Head of caudate nucleus (tissue), 42 donors: Measurements from ENCODE around the gene CCL24.
"Not testable (repeated sequence)": the region's sequence is repeated elsewhere in the genome, so short reads cannot be mapped to it uniquely, and the experiment has no call there.

ENCODE experiments used
- DNase-seq, 42 donors: peaks; one replicate each; pipeline versions ENCODE4 v3.0.0 to v3.0.0-alpha.2; 2020 to 2021; ENCODE audit warnings: mixed read lengths in 7 of 42
- intact Hi-C: fragments of 100-400 bp; cut with DNase I; formaldehyde crosslinking; loops from one replicate; pipeline ENCODE4 v1.15.0; 2022

Gene CCL24

DNA sequence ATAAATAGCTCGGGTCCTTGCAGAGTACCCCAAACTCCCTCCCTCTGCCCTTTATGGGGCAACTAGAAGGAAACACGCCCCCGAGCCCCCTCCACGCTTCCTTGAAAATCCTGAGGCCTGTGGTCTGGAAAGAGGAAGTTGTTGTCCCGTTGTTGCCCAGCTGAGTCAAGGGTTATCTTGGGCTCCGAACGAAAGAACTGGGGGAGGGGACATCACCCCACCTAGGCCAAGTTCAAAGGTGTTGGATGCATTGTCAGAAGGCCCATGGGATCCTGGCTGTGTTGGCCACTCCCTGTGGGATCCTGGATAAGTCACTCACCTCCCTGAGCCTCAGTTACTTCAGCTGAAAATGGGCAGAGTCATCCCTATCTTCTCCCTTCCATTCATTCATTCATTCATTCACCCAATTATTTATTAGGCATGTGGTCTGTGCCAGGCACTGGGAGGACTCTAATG, at the start of gene CCL24:
Gene CCL24, minus strand, starts transcription at position 26 of the 456 bp plus-strand sequence. CDS start 91 bp downstream, outside the sequence.
- intact Hi-C loops = no loop called here
- no peak for DNase-seq

- DNase-seq = peak in 1 of 42 donors; percentile 14
Observed at GRCh38 chr7:75861636-75862035, 48.0 kb upstream of the CCL24 start.

DNA sequence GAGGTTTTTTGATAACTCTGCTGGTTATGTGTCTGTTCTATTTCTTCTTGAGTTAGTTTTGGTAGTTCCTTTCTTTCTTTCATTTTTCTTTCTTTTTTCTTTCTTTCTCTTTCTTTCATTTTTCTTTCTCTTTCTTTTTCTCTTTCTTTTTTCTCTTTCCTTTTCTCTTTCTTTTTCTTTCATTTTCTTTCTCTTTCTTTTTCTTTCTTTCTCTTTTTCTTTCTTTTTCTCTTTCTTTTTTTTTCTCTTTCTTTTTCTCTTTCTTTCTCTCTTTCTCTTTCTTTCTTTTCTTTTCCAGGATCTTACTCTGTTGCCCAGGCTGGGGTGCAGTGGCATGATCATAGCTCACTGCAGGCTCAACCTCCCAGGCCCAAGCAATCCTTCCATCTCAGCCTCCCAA, 44.8 kb upstream of the CCL24 start:
- intact Hi-C loops = no loop called here
- DNase-seq = no peak

More at GRCh38 chr7:75861636-75862035, 48.0 kb upstream of the CCL24 start:
- intact Hi-C loops = no loop called here

DNA sequence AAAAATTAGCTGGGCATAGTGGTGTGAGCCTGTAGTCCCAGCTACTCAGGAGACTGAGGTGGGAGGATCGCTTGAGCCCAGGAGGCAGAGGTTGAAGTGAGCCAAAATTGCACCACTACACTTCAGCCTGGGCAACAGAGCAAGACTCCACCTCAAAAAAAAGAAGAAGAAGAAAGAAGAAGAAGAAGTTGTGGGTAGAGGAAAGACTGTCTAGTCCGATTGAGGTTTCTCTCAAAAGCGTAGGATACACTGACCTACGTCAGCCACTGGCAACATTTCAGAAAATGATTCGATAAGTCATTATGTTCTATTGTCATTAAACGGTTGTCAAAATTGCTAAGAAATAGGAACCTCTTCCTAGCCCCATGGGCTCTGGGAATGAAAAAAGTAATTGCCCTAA, 42.9 kb upstream of the CCL24 start:
- intact Hi-C loops = no loop called here
- no peak for DNase-seq

DNA sequence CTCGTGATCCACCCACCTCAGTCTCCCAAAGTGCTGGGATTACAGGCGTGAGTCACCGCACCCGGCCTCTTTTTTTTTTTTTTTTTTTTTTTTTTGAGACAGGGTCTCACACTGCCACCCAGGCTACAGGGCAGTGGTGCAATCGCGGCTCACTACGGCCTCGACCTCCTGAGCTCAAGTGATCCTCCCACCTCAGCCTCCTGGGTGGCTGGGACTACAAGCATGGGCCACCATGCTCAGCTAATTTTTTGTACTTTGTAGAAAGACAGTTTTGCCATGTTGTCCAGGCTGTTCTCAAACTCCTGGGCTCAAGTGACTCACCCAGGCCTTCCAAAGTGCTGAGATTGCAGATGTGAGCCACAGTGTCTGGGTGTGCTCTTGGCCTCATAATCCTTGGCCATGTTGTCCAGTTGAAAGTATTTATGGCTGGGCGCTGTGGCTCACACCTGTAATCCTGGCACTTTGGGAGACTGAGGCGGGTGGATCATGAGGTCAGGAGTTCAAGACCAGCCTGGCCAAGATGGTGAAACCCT, 41.3 kb upstream of the CCL24 start:
- intact Hi-C loops, DNase-seq: not testable (repeated sequence)

DNA sequence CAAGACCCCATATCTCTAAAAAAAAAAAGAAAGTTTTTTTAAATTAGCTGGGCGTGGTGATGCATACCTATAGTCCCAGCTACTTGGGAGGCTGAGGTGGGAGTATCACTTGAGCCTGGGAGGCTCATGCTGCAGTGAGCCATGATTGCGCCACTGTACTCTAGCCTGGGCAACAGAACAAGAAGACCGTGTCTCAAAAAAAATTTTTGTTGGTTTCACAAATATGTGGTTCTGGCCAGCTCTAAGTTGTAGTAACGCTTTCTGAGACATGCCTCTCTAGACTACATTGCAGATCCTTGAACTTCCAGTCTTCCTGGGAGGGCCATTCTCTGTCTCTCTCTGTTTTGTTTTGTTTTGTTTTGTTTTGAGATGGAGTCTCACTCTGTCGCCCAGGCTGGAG, 40.6 kb upstream of the CCL24 start:
- no peak for DNase-seq
- intact Hi-C loops = no loop called here

GRCh38 chr7:75850235-75850634, 36.6 kb upstream of the CCL24 start:
- DNase-seq = no peak
- intact Hi-C loops = no loop called here

GRCh38 chr7:75849573-75849972, 36.0 kb upstream of the CCL24 start:
- intact Hi-C loops = no loop called here
- no peak for DNase-seq

DNA sequence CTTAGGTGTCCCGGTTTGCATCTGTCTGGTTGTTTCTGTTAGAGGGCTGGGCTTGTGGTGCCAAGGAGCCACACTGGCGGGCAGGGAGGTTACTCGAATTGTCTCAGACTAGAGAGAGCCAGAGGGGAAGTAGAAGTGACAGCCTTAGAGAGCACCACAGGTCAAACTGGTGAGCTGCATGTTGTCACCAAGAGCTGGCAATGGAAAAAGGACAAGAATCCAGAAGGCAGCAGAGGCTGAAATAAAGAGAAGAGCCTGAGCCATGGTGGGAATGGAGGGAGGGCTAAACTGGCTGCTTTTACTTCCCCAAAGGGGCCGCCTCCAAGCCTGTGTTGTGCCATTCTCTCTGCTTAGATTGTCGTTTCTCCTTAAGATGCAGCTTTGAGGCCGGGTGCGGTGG, 34.1 kb upstream of the CCL24 start:
- DNase-seq = no peak

DNA sequence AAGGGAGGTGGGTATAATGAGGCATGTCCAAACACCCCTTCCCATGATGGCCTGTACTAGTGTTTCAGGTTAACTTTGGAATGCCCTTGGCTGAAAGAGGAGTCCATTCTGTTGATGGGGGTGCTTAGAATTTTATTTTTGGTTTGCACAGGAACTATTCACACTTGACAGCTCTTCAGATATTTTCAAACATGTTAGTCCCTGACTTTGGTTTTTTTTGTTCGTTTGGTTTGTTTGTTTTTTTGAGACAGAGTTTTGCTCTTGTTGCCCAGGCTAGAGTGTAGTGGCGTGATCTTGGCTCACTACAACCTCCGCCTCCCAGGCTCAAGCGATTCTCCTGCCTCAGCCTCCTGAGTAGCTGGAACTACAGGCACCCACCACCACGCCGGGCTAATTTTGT, 31.5 kb upstream of the CCL24 start:
- intact Hi-C loops, DNase-seq: not testable (repeated sequence)

More for the DNA sequence above, 34.1 kb upstream of the CCL24 start:
- intact Hi-C loops = no loop called here

DNA sequence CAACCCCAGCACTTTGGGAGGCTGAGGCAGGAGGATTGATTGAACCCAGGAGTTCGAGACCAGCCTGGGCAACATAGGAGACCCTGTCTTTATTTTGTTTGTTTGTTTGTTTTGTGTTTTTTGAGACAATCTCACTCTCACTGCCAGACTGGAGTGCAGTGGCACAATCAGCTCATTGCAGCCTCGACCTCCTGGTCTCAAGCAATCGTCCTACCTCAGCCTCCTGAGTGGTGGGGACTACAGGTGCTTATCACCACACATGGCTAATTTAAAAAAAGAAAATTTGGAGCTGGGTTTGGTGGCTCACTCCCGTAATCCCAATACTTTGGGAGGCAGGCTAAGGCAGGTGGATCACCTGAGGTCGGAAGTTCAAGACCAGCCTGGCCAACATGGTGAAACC, 30.6 kb upstream of the CCL24 start:
- intact Hi-C loops = no loop called here
- DNase-seq = no peak

DNA sequence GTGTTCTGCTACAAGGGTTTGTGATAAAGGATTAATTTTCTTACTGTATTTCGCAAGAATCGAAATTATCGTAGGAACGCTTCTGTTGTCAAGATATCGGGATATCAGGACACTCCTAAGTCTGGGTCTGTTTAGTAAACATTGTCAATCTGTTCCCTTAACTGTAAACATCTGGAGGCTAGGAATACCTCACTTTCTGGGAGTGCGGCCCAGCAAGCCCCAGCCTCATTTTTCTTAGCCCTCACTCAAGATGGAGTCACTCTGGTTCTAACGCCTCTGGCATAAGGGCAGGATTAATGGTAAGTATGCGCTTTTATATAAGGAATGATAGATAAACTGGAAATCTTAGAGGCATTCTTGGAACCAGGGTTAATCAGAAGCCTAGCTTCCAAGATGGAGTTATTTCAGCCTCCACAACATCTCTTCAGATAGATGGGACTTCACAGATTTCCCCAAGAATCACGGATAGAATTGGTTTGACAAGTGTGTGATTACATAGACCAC, 30.1 kb upstream of the CCL24 start:
- DNase-seq = no peak
- intact Hi-C loops = no loop called here

- DNase-seq = no peak
- intact Hi-C loops = no loop called here
Observed at GRCh38 chr7:75842836-75843446, 29.3 kb upstream of the CCL24 start.

DNA sequence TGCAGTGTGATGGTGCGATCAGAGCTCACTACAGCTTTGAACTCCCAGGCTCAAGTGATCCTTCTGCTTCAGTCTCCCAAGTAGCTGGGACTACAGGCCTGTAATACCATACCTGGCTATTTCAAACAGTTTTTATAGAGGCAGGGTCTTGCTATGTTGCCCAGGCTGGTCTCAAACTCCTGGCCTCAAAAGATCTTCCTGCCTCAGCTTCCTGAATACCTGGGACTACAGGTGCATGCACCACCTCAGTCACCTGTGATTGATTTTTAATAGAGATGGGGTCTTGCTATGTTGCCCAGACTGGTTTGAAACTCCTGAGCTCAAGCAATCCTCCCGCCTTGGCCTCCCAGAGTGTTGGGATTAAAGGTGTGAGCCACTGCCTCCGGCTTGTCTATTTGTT, 26.4 kb upstream of the CCL24 start:
- intact Hi-C loops = no loop called here
- DNase-seq = no peak

GRCh38 chr7:75838281-75838930, 24.8 kb upstream of the CCL24 start:
- intact Hi-C loops, DNase-seq: not testable (repeated sequence)

DNA sequence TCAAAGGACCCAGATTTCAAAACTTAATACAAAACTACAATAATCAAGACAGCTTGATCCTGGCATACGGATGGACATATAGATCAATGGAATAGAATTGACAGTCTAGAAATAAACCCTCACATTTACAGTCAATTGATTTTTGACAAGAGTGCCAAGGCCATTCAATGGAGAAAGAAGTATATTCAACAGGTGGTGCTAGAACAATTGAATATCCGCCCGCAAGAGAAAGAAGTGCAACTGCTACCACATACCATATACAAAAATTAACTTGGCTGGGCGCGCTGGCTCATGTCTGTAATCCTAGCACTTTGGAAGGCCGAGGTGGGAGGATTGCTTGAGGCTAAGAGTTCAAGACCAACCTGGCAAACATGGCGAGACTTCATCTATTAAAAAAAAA, 23.2 kb upstream of the CCL24 start:
- no peak for DNase-seq
- intact Hi-C loops = no loop called here

GRCh38 chr7:75835688-75836285, 22.2 kb upstream of the CCL24 start:
- intact Hi-C loops = no loop called here
- no peak for DNase-seq

- DNase-seq, intact Hi-C loops: not testable (repeated sequence)
Observed at GRCh38 chr7:75833662-75834061, 20.1 kb upstream of the CCL24 start.

DNA sequence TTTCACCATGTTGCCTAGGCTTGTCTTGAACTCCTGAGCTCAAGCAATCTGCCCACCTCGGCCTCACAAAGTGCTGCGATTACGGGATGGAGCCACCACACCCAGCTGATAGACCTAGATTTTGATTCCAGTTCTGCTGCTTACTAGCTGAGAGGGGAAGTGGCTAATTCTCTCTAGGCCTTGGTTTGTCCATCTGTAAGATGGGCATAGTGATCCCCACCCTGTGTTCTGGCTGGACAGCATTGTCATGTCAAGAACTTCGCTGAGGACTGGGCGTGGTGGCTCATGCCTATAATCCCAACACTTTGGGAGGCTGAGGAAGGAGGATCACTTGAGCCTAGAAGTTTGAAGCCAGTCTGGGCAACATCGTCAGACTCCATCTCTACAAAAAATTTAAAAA, 17.4 kb upstream of the CCL24 start:
- DNase-seq = no peak
- intact Hi-C loops = no loop called here

DNA sequence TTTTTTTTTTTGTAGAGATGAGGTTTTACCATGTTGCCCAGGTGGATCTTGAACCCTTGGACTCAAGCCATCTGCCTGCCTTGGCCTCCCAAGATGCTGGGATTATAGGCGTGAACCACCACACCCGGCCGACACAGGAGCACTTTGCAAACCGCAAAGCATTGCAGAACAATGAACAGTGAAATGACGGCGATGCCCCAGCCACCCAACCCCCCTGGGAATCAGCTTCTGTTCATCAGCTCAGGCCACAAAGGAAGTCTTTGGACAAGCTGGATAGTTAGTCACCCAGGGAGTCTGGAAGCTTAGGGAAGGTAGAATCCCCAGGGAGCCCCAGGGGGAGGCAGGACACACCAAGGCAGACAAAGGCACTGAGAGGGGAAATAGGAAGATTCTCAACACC, 16.1 kb upstream of the CCL24 start:
- intact Hi-C loops = not testable (repeated sequence)
- DNase-seq = peak in 3 of 42 donors; percentile 3 to 24 (median 6)
